22Rv1 (cell line): ENCODE data around the gene IP6K1.

Experiments
- H3K27ac ChIP-seq: fragments of 450-650 bp; 2 replicates; pipeline ENCODE4 v1.5.1; 2017
- CTCF ChIP-seq: fragments of 450-650 bp; IDR thresholded peaks from 2 replicates; pipeline ENCODE4 v1.5.1; 2017; ENCODE audit warnings: mild to moderate bottlenecking
- ZFX ChIP-seq: fragments of 450-650 bp; IDR thresholded peaks from 2 replicates; pipeline ENCODE4 v1.6.1; 2017; ENCODE audit warnings: antibody characterized with exemption, borderline replicate concordance

IP6K1 gene

GRCh38 chr3:49712631-49713317, 73.6 kb downstream of the IP6K1 start:
- no peak for TF ChIP-seq CTCF
- no peak overlapping the region for H3K27ac ChIP-seq

GRCh38 chr3:49712166-49712565, 74.2 kb downstream of the IP6K1 start:
- TF ChIP-seq ZFX (no peak), CTCF (no peak)
- no peak overlapping the region for H3K27ac ChIP-seq

DNA sequence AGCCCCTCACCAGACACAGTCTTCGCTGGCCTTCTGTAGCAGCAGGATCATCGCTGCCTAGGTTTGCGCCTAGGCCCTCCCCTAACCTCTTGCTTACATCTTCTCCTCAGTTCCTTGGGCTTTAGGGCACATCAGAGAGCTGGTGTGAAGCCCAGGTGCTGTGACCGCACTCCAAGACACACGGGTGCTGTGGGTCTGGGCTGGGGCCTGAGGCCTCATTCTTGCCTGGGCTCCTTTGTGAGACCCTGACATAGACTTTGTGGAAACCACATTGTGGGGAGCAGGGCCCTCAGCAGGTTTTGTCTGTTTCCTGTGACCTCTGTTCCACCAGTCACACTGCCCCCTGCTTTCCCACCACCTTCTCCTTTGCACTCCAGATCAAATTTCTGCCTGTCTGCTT, 74.9 kb downstream of the IP6K1 start:
- no peak overlapping the region for H3K27ac ChIP-seq
- TF ChIP-seq ZFX (no peak), CTCF (no peak)

DNA sequence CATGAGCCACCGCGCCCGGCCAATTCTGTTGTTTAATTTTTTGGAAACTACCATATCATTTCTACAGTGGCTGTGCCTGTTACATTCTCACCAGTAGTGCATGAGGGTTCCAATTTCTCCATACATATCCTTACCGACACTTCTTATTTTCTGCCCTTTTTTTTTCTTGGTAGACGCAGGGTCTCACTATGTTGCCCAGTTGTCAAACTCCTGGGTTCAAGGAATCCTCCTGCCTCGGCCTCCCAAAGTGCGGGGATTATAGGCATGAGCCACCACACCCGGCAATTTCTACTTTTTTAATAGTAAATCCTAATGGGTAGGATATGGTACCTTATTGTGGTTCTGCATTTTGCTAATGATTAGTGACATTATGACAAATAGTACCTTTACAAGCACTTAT, 76.5 kb downstream of the IP6K1 start:
- H3K27ac ChIP-seq: no peak overlapping the region
- TF ChIP-seq CTCF (no peak), ZFX (no peak)

DNA sequence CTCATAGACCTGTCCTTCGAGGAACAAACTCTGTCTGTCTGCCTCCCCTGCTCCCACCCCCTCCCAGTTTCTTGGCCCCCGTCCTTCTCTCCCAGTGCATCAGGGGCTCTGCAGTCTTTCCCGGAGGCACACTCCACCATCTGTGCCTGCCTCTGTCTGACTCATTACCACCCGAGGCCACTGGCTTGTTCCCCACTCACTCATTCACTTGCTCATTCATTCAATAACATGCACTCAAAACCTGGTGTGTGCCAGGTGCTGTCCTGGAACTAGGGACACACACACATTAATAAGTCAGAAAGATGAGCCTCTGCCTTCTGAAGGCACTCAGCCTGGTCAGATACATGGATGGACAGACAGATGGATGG, 79.2 kb downstream of the IP6K1 start:
- TF ChIP-seq ZFX (no peak), CTCF (no peak)
- H3K27ac ChIP-seq: no peak overlapping the region

GRCh38 chr3:49706456-49707112, 79.8 kb downstream of the IP6K1 start:
- no peak for TF ChIP-seq CTCF
- no peak for TF ChIP-seq ZFX
- no peak overlapping the region for H3K27ac ChIP-seq

DNA sequence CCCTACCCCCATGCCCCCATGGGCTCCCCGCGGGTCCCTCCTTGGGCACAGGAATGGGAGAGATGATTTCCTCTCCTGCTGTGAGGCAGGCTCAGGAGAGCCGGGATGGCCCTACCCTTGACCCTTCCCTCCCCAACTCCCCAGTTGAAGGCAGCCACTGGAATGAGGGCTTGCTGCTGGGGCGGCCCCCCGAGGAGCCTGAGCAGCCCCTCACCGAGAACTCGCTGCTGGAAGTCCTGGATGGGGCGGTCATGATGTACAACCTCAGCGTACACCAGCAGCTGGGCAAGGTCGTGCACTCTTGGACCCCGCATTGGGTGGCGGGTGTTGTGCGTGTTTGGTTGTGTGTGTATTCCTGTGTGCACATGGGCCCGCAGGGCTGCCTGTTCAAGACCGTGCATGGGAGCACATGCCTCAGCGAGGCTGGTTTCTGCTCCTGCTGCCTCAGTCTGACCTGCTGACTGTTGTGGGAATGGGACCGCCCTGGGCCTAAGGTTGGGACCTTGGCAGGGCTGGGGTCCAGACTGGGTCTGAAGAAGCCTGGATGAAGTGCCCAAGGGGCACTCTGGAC, 80.9 kb downstream of the IP6K1 start:
- TF ChIP-seq CTCF: no peak
- TF ChIP-seq ZFX: no peak

More for the DNA sequence above, 80.9 kb downstream of the IP6K1 start:
- no peak overlapping the region for H3K27ac ChIP-seq
